HEK293T (cell line): Measurements from ENCODE around the gene NFYC.

ENCODE experiments used
- ARNT ChIP-seq: fragments of 450-650 bp; IDR thresholded peaks from 2 replicates; pipeline ENCODE4 v1.6.1; 2017; ENCODE audit warnings: mild to moderate bottlenecking
- BHLHE40 ChIP-seq: fragments of 450-650 bp; IDR thresholded peaks from 2 replicates; pipeline ENCODE4 v1.6.1; 2016; ENCODE audit warnings: mild to moderate bottlenecking, moderate library complexity, borderline replicate concordance
- ELF4 ChIP-seq: fragments of 450-650 bp; IDR thresholded peaks from 2 replicates; pipeline ENCODE4 v1.6.1; 2017; ENCODE audit warnings: antibody characterized with exemption
- FOXA1 ChIP-seq: fragments of 450-650 bp; IDR thresholded peaks from 2 replicates; pipeline ENCODE4 v1.6.1; 2016; ENCODE audit warnings: mild to moderate bottlenecking
- FOXK2 ChIP-seq: fragments of 450-650 bp; IDR thresholded peaks from 2 replicates; pipeline ENCODE4 v1.6.1; 2016; ENCODE audit warnings: mild to moderate bottlenecking
- FOXM1 ChIP-seq: fragments of 450-650 bp; IDR thresholded peaks from 2 replicates; pipeline ENCODE4 v1.6.1; 2017; ENCODE audit warnings: mild to moderate bottlenecking, borderline replicate concordance
- L3MBTL2 ChIP-seq: fragments of 450-650 bp; conservative IDR thresholded peaks from 2 replicates; pipeline ENCODE4 v1.6.1; 2016; ENCODE audit warnings: mild to moderate bottlenecking
- LEF1 ChIP-seq: fragments of 450-650 bp; IDR thresholded peaks from 2 replicates; pipeline ENCODE4 v1.6.1; 2017; ENCODE audit warnings: mild to moderate bottlenecking, borderline replicate concordance
- SP1 ChIP-seq: fragments of 450-650 bp; IDR thresholded peaks from 2 replicates; pipeline ENCODE4 v1.6.1; 2017
- SUZ12 ChIP-seq: fragments of 450-650 bp; IDR thresholded peaks from 2 replicates; pipeline ENCODE4 v1.6.1; 2016; ENCODE audit warnings: mild to moderate bottlenecking
- ZNF384 ChIP-seq: fragments of 450-650 bp; IDR thresholded peaks from 2 replicates; pipeline ENCODE4 v1.6.1; 2016
- TF ChIP-seq, protein P1 (sequence below): fragments of 450-650 bp; IDR thresholded peaks from 2 replicates; pipeline ENCODE4 v1.6.1; 2016

DNA sequence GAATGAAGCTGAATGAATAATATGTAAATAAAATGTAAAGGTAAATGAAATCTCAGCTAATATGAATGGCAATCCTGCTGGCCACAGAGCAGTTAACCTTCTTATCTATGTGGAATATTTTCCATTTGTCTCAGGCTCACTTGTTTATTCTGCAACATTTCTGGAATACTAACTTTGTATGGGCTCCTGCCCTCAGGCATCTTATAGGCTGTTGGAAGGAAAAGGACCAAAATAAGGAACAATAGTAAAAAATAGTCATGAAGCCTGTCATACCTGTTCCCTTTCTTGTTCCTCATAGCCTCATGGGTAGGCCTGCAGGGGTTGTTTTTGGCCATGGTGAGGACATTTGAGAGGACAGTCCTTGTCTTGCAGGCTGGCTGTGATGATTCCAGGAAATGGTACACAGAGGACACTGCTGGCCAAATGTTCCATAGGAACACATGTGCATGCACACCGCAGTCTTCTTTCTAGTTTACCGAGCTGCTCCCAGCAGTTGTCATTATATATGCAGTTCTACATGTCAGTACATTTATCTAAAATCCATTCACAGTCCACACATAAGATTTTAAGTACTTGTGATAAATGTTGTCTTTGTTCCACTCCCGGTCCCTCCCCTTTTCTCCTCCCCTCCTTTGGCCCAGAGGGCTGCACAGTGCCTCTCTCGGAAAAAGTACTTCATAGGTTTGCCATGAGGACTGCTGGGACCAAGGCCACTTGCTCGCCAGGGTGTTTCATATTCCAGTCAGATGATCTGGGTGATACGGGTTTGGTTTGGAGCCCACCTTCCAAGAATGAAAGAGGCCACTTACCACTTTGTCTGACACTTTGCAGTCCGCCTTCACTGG, 76.9 kb downstream of the NFYC start:
- TF ChIP-seq SP1, result no peak
- TF ChIP-seq FOXK2, result no peak
- no peak for TF ChIP-seq FOXM1
- TF ChIP-seq SUZ12, result no peak
- TF ChIP-seq L3MBTL2, result no peak
- no peak for TF ChIP-seq ZNF384
- TF ChIP-seq ELF4, result no peak
- no peak for TF ChIP-seq BHLHE40
- TF ChIP-seq, protein P1, sequence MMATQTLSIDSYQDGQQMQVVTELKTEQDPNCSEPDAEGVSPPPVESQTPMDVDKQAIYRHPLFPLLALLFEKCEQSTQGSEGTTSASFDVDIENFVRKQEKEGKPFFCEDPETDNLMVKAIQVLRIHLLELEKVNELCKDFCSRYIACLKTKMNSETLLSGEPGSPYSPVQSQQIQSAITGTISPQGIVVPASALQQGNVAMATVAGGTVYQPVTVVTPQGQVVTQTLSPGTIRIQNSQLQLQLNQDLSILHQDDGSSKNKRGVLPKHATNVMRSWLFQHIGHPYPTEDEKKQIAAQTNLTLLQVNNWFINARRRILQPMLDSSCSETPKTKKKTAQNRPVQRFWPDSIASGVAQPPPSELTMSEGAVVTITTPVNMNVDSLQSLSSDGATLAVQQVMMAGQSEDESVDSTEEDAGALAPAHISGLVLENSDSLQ, result no peak
- no peak for TF ChIP-seq FOXA1
- TF ChIP-seq LEF1, result no peak
- no peak for TF ChIP-seq ARNT
